GM18868 (cell line): Measurements from ENCODE around the gene ACOXL.

Experiments used
- ATAC-seq: cut with Tn5 transposase; IDR thresholded peaks from one replicate; pipeline ENCODE4 v1.9.1; 2021; ENCODE audit warnings: mild to moderate bottlenecking, moderate library complexity; ENCODE audit not compliant: unreplicated experiment

Gene ACOXL

DNA sequence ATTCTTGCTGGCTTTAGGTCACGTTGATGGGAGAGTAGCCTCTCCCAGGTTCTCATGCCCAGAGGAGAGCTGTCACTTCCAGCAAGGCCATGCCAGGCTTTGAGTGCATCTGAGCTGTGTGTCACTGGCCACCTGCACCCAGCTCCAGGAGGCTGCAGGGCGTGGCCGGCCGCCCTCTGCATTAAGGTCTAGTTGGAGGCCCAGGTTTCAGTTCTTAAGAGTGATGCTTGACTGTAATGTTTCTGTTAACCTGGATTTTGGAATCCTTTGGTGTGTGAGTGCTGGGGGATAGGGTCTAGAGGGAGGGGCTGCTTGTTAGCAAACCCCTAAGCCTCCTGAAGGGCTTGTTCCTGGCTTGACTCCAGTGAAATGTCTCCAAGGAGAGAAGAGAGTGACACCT, 140.1 kb downstream of the ACOXL start:
- no peak for ATAC-seq

GRCh38 chr2:110873056-110873502, 140.7 kb downstream of the ACOXL start:
- no peak for ATAC-seq

GRCh38 chr2:110873597-110874452, 141.5 kb downstream of the ACOXL start:
- ATAC-seq: no peak

DNA sequence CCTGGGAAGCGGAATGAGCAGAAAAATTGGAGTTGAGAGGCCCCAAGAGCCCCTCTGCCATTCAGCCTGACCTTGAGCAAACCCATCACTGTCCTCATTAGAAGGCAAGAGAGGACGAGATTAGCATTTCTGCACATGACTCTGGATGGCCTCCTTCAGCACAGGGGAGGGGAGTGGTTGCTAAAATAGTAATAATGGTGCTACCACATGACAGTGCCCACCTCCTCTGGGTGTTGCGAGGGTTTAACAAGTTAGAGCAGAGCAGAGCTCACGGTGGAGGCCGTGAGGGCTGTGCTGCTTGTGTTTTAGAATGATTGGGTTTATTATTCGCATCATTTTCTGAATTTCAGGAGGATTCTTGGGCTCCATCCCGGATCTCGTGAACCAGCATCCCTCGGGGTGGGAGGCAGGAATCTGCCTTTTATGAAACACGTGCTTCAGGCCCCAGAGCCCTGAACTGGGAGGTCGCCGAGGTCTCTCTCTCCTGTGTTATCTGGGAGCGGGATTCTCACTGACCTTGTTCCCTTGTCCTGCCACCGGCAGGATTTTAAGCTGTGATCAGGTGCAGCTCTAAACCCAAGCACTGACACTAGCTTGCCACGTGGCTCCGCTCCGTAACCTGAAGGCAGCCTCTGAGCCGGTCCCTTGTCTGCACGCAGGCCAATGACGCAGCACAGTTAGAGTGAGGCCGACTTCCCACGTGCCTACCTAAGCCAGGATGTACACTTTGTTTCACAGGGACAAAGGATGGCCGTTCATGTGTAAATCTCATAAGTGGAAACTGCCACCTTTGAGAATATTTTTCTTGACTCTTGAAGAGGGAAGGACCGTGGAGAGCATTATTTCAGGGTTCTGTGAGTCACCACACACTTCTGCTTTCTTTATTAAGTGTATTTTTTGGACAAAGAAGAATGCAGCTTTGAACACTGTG, 142.3 kb downstream of the ACOXL start:
- ATAC-seq: peak; percentile 60

- no peak for ATAC-seq
These were observed 143.0 kb downstream of the ACOXL start for GRCh38 chr2:110875384-110875725.

- ATAC-seq: no peak
These were observed 144.0 kb downstream of the ACOXL start for GRCh38 chr2:110876167-110876999.

GRCh38 chr2:110877031-110877827, 144.9 kb downstream of the ACOXL start:
- ATAC-seq: no peak

DNA sequence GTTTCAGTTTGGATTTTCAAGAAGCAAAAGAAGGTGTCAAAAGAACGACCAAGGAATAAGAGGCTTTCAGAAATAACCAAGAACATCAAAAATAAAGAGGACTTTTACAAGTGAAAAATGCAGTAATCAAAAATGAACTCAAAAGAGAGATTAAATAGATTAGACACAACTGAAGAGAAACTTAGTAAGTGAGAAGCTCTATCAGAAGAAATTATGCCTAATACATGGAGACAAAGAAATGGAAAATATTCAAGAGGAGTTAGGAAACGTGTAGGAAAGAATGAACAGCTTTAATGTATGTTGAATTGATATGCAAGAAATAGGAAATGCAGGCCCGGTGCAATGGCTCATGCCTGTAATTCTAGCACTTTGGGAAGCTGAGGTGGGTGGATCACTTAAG, 145.8 kb downstream of the ACOXL start:
- no peak for ATAC-seq

- ATAC-seq: peak; percentile 63
These were observed 149.5 kb downstream of the ACOXL start for GRCh38 chr2:110881908-110882307.

DNA sequence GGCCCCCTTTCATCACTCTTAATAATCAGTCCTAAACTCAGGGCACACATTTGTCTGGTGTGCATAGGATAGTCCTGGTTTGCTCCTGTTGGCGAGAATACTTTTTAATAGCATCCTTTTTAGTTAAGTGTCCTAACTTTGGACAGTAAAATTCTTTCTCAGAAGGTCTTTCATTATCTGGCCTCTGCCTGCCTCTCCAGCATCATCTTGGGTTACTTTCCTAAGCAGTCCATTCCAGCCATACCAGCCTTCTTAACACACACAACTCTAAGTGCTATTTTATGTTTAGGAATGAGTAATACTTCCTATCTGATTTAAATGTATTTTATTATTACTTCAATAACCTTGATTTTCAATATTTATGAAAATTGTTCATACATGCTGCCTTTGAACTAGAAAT, 151.0 kb downstream of the ACOXL start:
- no peak for ATAC-seq

GRCh38 chr2:110885256-110885655, 152.9 kb downstream of the ACOXL start:
- no peak for ATAC-seq

- no peak for ATAC-seq
These were observed 154.6 kb downstream of the ACOXL start for GRCh38 chr2:110886826-110887573.

DNA sequence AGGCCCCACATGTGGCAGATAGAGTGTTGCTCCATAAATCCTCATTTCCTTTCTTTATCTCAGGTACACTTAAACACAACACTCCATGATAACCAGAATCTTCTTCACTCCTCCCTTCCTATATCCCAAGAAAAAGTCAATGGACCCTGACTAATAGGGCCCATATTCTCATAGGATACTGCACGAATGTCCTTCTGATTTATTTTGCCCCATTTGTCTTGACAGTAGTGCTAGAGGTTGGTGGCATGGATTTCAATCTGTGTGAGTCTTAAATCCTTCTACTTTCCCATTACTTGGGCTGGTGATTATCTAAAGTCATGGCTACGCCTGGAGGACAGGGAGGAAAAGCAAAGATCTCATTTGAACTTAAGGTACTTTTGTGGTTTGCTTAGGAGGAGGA, 156.0 kb downstream of the ACOXL start:
- no peak for ATAC-seq

DNA sequence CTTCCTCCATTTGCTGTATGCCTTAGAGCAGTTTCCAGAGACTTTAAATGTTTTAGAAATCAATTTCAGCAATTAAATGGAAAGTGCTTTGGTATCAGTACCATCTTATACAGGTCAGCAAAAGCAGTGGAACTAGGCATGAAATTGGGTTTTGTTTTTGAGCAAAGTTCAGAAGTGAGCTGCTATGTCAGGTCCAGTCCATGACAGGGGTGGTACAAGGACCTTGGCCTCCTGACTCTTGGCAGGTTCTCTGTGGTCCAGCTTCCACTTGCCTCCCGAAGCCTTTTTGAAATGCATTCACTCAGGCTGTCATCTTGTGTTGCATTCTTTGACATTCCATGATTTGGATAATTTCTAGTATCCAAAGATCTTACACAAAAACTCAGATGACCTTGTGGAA, 159.3 kb downstream of the ACOXL start:
- ATAC-seq: no peak

GRCh38 chr2:110896226-110896625, 163.9 kb downstream of the ACOXL start:
- ATAC-seq: no peak

GRCh38 chr2:110897966-110898365, 165.6 kb downstream of the ACOXL start:
- ATAC-seq: no peak

- no peak for ATAC-seq
These were observed 167.8 kb downstream of the ACOXL start for GRCh38 chr2:110900191-110900590.

DNA sequence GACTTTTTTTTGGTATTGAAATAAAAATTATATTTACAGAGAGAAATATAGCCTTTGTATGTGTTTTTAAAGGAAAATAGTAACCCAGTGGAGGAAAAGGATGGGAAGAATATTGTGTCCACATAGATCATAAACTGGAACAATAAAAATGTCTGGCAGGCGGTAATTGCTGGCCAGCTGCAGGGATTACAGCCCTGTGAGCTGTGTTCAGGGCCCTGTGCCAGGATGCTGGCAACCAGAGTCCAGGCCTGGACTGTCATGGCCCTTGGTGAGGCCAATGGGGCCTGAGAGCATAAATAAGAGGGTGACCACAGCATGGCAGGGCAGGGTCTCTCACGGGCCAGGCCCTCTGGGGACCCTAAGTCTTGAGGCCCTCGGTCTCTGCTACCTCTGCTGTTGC, 171.2 kb downstream of the ACOXL start:
- ATAC-seq: no peak

- no peak for ATAC-seq
These were observed 171.9 kb downstream of the ACOXL start for GRCh38 chr2:110904116-110904778.
